ENCODE measurements around the gene CTNNAL1. TPM values are rescaled to one million over a fixed set of nuclear protein-coding genes. Genes with fewer than 3 reads are reported as not detected.

CTNNAL1 gene
- total RNA-seq, 4 donors from 2014 or later = 4.4 to 40.4 (median 6.2) TPM

DNA sequence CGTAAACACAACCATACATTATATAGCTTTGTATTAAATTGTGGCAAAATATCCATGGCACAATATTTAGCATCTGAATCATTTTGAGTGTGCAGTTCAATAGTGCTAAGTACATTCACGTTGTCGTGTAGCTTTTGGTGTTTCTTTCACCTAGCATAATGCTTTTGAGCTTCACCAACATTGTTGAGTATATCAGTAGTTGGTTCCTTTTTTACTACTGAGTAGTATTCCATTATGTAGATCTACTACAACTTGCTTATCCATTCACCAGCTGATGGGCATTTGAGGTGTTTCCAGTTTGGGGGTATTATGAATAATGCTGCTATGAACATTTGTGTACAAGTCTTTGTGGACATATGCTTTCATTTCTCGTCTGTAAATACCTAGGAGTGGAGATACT lies 27.3 kb upstream of the CTNNAL1 start:
- no peak overlapping the region for H3K27ac ChIP-seq
- no peak overlapping the region for H3K4me3 ChIP-seq
- no peak for DNase-seq
- peaks cover 0 to 48% (median 0%) of the 10 kb centered on the region in 3 donors for H3K36me3 ChIP-seq
- H3K4me1 ChIP-seq = no peaks in the 10 kb centered on the region
- no peaks in the 10 kb centered on the region for H3K9me3 ChIP-seq
- TF ChIP-seq, protein P1, sequence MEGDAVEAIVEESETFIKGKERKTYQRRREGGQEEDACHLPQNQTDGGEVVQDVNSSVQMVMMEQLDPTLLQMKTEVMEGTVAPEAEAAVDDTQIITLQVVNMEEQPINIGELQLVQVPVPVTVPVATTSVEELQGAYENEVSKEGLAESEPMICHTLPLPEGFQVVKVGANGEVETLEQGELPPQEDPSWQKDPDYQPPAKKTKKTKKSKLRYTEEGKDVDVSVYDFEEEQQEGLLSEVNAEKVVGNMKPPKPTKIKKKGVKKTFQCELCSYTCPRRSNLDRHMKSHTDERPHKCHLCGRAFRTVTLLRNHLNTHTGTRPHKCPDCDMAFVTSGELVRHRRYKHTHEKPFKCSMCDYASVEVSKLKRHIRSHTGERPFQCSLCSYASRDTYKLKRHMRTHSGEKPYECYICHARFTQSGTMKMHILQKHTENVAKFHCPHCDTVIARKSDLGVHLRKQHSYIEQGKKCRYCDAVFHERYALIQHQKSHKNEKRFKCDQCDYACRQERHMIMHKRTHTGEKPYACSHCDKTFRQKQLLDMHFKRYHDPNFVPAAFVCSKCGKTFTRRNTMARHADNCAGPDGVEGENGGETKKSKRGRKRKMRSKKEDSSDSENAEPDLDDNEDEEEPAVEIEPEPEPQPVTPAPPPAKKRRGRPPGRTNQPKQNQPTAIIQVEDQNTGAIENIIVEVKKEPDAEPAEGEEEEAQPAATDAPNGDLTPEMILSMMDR (IDR thresholded peaks at IDR 0.05) = no peak
- TF ChIP-seq POLR2A (IDR thresholded peaks at IDR 0.05) = no peak
- no peaks in the 10 kb centered on the region for H3K27me3 ChIP-seq

DNA sequence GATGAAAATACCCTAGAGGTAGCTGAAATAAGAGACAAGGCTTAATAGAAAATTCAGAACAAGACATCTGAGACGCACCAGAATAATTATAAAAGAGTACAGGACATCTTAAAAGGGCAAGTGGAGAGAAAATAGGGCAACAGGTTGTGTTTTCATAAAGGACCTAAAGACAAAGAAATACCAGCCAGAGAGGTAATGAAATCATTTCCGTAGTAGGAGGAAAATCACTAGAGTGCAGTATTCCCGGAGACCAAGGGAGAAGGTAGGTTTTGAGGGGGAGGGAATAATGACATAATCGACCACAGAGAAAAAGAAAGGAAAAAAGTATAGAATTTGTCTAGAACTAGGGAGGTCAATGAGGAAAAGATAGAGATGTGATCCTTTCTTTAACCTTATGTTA lies 26.2 kb upstream of the CTNNAL1 start:
- no peaks in the 10 kb centered on the region for H3K27me3 ChIP-seq
- H3K4me1 ChIP-seq = no peaks in the 10 kb centered on the region
- TF ChIP-seq POLR2A (IDR thresholded peaks at IDR 0.05) = no peak
- TF ChIP-seq, protein P1 (IDR thresholded peaks at IDR 0.05) = no peak
- no peak for DNase-seq
- H3K4me3 ChIP-seq = no peak overlapping the region
- H3K9me3 ChIP-seq = no peaks in the 10 kb centered on the region
- peaks cover 0 to 48% (median 0%) of the 10 kb centered on the region in 3 donors for H3K36me3 ChIP-seq
- H3K27ac ChIP-seq = no peak overlapping the region

DNA sequence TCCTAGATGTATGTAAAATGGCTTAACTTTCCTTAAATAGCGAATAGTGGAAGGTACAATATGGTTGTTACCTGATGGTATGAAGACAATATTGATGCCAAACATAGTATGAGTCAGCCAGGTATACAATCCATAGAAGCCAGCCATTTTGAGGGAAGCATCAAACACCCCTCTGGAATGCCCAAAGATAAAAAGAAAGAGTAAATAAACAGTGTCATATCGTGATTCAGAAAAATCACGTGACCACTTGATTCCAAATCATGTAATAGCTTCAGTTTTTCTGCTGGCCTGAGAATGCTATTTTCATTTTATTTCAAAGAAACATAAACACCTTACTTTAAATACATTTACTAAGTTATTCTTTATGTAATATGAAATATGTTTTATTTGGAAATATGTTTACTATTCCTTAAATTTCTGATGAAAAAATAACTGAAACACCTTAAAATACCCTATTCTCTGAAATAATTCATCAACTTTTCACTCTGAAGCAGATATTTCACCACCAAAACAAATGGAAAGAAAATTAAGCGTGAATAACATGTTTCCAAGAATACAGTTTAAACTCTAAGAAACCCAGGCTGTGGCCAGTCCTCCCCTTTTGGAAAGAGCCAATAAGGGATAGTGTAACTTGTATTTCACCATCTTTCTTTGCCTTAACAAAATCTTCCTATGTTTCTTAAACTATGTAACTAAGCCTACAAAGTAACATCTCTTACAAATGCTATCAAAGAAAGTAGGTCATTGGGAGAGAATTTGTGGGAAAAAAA lies 24.8 kb upstream of the CTNNAL1 start:
- no peak for DNase-seq

DNA sequence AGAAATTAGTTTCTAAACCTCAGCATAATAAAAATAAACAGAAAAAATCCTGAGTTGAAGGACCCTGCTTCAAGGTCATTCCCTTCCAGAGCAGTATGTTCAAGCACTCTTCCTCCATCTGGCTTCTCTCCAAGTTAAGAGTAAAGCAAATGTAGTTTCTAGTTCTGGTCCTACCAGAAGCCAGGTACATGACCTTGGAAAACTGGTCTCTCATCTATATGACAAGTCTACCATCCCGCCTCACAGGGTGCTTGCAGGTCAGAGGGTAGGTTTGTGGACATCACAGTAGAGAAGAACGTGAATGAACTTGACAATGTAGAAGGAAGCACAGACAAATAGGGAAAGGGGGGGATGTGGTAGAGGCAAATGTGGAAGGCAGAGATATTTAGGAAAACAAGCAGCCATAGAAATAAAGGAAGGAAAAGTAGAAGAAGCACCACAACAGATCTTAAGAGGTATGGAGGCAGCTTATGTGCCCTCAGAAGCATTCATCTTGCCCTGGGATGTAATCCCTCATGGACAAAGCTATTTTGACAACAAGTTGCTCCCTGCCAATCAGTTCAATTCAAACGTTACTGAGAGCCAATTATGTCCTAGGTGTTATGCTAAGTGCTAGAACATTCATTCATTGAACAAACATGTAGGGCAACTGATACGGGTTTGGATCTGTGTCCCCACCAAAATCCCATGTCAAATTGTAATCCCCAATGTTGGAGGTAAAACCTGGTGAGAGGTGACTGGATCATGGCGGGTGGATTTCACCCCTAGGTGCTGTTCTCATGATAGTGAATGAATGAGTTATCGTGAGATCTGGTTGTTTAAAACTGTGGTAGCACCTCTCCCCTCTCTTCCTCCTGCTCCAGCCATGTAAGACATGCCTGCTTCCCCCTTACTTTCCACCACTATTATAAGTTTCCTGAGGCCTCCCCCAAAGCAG lies 23.7 kb upstream of the CTNNAL1 start:
- Histone ChIP-seq H3K36me3 (peaks cover 0 to 56% (median 0%) of the 10 kb centered on the region in 3 donors), H3K9me3 (no peaks in the 10 kb centered on the region), H3K4me1 (no peaks in the 10 kb centered on the region), H3K4me3 (no peak overlapping the region), H3K27me3 (no peaks in the 10 kb centered on the region), H3K27ac (peak overlapping the region in 2 of 4 donors; percentile 0 to 10)
- no peak for DNase-seq
- TF ChIP-seq, protein P1 (IDR thresholded peaks at IDR 0.05) = no peak
- TF ChIP-seq POLR2A (IDR thresholded peaks at IDR 0.05) = no peak

More for the DNA sequence above, 24.8 kb upstream of the CTNNAL1 start:
- no peaks in the 10 kb centered on the region for H3K27me3 ChIP-seq
- TF ChIP-seq, protein P1 (IDR thresholded peaks at IDR 0.05) = no peak
- no peak for TF ChIP-seq POLR2A (IDR thresholded peaks at IDR 0.05)
- no peak overlapping the region for H3K27ac ChIP-seq
- no peak overlapping the region for H3K4me3 ChIP-seq
- no peaks in the 10 kb centered on the region for H3K9me3 ChIP-seq
- no peaks in the 10 kb centered on the region for H3K4me1 ChIP-seq
- peaks cover 0 to 51% (median 0%) of the 10 kb centered on the region in 3 donors for H3K36me3 ChIP-seq

DNA sequence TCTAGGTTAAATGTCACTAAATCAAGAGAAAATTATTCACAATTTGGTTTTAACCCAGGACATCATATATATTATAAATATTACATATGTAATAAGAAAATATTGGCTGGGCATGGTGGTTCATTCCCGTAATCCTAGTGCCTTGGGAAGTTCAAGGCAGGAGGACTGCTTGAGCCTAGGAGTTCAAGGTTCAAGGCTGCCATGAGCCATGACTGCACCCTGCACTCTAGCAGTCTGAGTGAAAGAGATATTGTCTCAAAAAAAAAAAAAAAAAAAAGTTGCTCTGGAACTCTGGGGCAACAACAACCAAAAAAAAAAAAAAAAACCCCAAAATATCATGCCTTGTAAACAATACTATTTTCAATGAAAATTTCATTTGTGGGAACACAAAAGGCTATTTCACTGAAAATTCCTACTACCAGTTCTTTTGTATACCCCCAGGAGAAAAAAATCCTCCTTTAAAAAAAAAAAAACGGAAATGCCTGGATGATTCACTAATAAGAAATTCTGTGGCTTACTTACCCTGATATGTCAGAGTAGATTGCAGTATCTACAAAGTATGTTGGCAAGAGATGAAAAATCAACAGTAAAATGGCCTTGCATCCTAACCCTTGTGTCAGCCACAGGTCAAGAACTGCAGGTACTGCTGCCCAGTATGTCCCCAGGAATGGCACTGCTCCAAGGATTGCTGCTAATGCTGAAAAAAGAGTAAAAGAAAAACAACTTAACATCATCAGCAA lies 22.6 kb upstream of the CTNNAL1 start:
- TF ChIP-seq, protein P1 (IDR thresholded peaks at IDR 0.05) = no peak
- no peak for TF ChIP-seq POLR2A (IDR thresholded peaks at IDR 0.05)
- Histone ChIP-seq H3K4me1 (no peaks in the 10 kb centered on the region), H3K27me3 (no peaks in the 10 kb centered on the region), H3K36me3 (peaks cover 0 to 56% (median 0%) of the 10 kb centered on the region in 3 donors), H3K9me3 (no peaks in the 10 kb centered on the region), H3K4me3 (no peak overlapping the region), H3K27ac (peak overlapping the region in 2 of 4 donors; percentile 0 to 10)
- no peak for DNase-seq
